Chondrocyte (in vitro differentiated cells): Measurements from ENCODE around the gene SLC43A2. TPM values are rescaled to one million over a fixed set of nuclear protein-coding genes. Genes with fewer than 3 reads are reported as not detected.

Experiments used
- DNase-seq: peaks from one replicate; pipeline ENCODE4 v3.0.0; 2021; ENCODE audit warnings: mixed read lengths, low spot score
- H3K27ac Mint-ChIP-seq: one replicate; pipeline ENCODE4 v1.8.0; 2021; ENCODE audit warnings: mild to moderate bottlenecking, moderate library complexity, mixed read lengths; ENCODE audit not compliant: unreplicated experiment
- H3K27me3 Mint-ChIP-seq: 2 replicates; pipeline ENCODE4 v1.8.0; 2021; ENCODE audit warnings: low read depth, mixed read lengths
- H3K36me3 Mint-ChIP-seq: 2 replicates; pipeline ENCODE4 v1.8.0; 2021; ENCODE audit warnings: low read depth, mixed read lengths
- H3K4me1 Mint-ChIP-seq: 2 replicates; pipeline ENCODE4 v1.8.0; 2021; ENCODE audit warnings: low read depth, mild to moderate bottlenecking, mixed read lengths
- H3K4me3 Mint-ChIP-seq: one replicate; pipeline ENCODE4 v1.8.0; 2021; ENCODE audit warnings: mild to moderate bottlenecking, moderate library complexity, mixed read lengths; ENCODE audit not compliant: unreplicated experiment
- H3K9me3 Mint-ChIP-seq: 2 replicates; pipeline ENCODE4 v1.8.0; 2021; ENCODE audit warnings: low read depth, mixed read lengths
- total RNA-seq: library from RNA; stranded (reverse); gene quantifications from 3 replicates; pipeline ENCODE4 v1.2.1, GENCODE V29; 2021
- TF ChIP-seq, protein P1 (sequence below): fragments of 200-600 bp; sonication (generic); IDR thresholded peaks from 2 replicates; pipeline ENCODE4 v1.5.0; 2021; ENCODE audit warnings: antibody characterized with exemption, mild to moderate bottlenecking, moderate library complexity

Gene SLC43A2
- total RNA-seq, 1 donor from 2014 or later = 3.3 TPM

DNA sequence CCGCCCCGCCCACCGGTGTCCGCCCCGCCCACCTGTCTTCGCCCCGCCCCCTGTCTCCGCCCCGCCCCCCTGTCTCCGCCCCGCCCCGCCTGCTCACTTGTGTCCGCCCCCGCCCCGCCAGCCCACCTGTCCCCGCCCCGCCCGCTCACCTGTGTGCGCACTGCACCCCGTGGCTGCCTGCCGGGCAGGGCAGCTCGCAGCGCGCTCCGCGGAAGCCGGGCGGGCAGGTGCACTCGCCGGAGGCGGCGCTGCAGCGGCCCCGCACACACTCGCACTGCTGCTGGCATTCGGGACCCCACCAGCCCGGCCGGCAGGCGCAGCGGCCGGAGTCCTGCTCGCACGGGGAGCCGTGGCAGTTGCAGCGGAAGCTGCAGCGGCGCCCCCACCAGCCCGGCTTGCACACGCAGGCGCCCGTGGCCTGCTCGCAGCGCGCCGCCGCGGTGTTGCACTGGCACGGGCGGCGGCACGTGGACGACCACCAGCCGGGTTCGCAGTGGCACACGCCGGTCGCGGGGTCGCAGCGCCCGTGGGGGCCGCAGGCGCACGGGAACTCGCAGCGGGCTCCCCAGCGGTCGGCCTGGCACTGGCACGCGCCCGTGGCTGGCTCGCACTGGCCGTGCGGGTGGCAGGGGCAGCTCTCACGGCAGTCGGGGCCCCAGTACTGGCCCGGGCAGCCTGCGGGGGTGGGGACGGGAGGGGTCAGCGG lies 14.8 kb upstream of the SLC43A2 start:
- peaks cover 2% of the 10 kb centered on the region for H3K27me3 Mint-ChIP-seq
- no peak for DNase-seq
- H3K9me3 Mint-ChIP-seq = no peaks in the 10 kb centered on the region
- no peaks in the 10 kb centered on the region for H3K36me3 Mint-ChIP-seq
- TF ChIP-seq, protein P1, sequence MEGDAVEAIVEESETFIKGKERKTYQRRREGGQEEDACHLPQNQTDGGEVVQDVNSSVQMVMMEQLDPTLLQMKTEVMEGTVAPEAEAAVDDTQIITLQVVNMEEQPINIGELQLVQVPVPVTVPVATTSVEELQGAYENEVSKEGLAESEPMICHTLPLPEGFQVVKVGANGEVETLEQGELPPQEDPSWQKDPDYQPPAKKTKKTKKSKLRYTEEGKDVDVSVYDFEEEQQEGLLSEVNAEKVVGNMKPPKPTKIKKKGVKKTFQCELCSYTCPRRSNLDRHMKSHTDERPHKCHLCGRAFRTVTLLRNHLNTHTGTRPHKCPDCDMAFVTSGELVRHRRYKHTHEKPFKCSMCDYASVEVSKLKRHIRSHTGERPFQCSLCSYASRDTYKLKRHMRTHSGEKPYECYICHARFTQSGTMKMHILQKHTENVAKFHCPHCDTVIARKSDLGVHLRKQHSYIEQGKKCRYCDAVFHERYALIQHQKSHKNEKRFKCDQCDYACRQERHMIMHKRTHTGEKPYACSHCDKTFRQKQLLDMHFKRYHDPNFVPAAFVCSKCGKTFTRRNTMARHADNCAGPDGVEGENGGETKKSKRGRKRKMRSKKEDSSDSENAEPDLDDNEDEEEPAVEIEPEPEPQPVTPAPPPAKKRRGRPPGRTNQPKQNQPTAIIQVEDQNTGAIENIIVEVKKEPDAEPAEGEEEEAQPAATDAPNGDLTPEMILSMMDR = peak; percentile 68
- peak overlapping the region; percentile 71 for H3K4me3 Mint-ChIP-seq
- no peak overlapping the region for H3K27ac Mint-ChIP-seq
- peaks cover 12% of the 10 kb centered on the region for H3K4me1 Mint-ChIP-seq

- no peak for DNase-seq
- TF ChIP-seq, protein P1 = peak; percentile 13
- no peaks in the 10 kb centered on the region for H3K9me3 Mint-ChIP-seq
- no peak overlapping the region for H3K4me3 Mint-ChIP-seq
- peaks cover 8% of the 10 kb centered on the region for H3K4me1 Mint-ChIP-seq
- H3K27me3 Mint-ChIP-seq = peaks cover 2% of the 10 kb centered on the region
- no peaks in the 10 kb centered on the region for H3K36me3 Mint-ChIP-seq
- H3K27ac Mint-ChIP-seq = no peak overlapping the region
These were observed 12.4 kb upstream of the SLC43A2 start for GRCh38 chr17:1641065-1641403.

DNA sequence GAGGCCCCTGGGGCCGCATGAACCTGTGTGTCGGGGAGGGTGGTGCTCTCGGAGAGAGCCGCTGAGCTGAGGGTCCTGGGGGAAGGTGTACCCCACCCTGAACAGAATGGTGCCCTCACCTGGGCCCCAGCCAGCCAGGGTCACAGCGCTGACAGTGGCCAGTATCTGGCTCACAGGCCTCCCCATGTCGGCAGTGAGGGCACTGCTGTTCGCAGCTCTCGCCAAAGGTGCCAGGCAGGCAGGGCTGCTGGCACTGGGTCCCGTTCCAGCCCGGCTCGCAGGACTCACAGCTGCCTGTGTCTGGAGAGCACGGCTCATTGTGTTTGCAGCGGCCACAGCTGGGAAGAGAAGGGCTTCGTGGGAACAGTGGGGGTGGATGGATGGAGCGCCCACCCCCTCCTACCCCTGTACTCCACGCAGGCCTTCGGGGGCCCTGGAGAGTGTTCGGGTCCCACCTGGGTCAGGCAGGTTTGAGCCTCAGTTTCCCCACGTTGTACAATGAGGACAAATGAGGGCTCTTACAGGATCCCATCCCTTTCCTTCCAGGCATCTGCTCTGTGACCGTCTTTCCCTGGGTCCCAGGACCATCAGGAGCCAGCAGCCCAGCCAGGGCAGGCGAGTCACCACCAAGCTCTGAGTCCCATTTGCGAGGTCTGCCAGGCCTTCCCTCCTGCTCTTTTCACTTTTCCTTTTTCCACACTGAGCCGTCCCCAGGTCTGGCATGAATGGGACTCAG lies 11.9 kb upstream of the SLC43A2 start:
- no peaks in the 10 kb centered on the region for H3K9me3 Mint-ChIP-seq
- no peak overlapping the region for H3K4me3 Mint-ChIP-seq
- H3K27me3 Mint-ChIP-seq = peaks cover 2% of the 10 kb centered on the region
- no peaks in the 10 kb centered on the region for H3K36me3 Mint-ChIP-seq
- no peak for DNase-seq
- TF ChIP-seq, protein P1 = no peak
- peaks cover 8% of the 10 kb centered on the region for H3K4me1 Mint-ChIP-seq
- no peak overlapping the region for H3K27ac Mint-ChIP-seq

GRCh38 chr17:1639549-1640180 lies 11.0 kb upstream of the SLC43A2 start:
- H3K9me3 Mint-ChIP-seq = no peaks in the 10 kb centered on the region
- H3K27me3 Mint-ChIP-seq = peaks cover 2% of the 10 kb centered on the region
- H3K4me3 Mint-ChIP-seq = no peak overlapping the region
- no peaks in the 10 kb centered on the region for H3K36me3 Mint-ChIP-seq
- H3K4me1 Mint-ChIP-seq = peaks cover 8% of the 10 kb centered on the region
- TF ChIP-seq, protein P1 = no peak
- no peak overlapping the region for H3K27ac Mint-ChIP-seq
- no peak for DNase-seq

GRCh38 chr17:1638624-1639300 lies 10.1 kb upstream of the SLC43A2 start:
- no peaks in the 10 kb centered on the region for H3K9me3 Mint-ChIP-seq
- no peaks in the 10 kb centered on the region for H3K4me1 Mint-ChIP-seq
- no peaks in the 10 kb centered on the region for H3K27me3 Mint-ChIP-seq
- TF ChIP-seq, protein P1 = no peak
- H3K36me3 Mint-ChIP-seq = no peaks in the 10 kb centered on the region
- no peak for DNase-seq
- no peak overlapping the region for H3K27ac Mint-ChIP-seq
- H3K4me3 Mint-ChIP-seq = no peak overlapping the region
